Measurements from ENCODE around the gene SNTB2. TPM values are rescaled to one million over a fixed set of nuclear protein-coding genes. Genes with fewer than 3 reads are reported as not detected.
"Not testable (repeated sequence)": the region's sequence is repeated elsewhere in the genome, so short reads cannot be mapped to it uniquely, and the experiment has no call there.

The SNTB2 gene
- polyA plus RNA-seq, 1 of the 3 experiments (the other 2 are of a cell fraction): 13.0 TPM

GRCh38 chr16:69143116-69143515 is 43.8 kb upstream of the SNTB2 start:
- Histone ChIP-seq H3K9me3 (no peaks in the 10 kb centered on the region), H3K9me2 (no peaks in the 10 kb centered on the region), H3K9ac (no peak overlapping the region), H3K4me1 (ENCODE audit: control insufficient read depth in 1 of 2, insufficient read depth in 2 of 2, low read depth in 1 of 2, low read length in 1 of 2) (no peaks in the 10 kb centered on the region; a peak in 1 of 4 replicates), H3K4me2 (no peak overlapping the region), H4K20me1 (ENCODE audit: insufficient read depth) (no peaks in the 10 kb centered on the region), H2AFZ (ENCODE audit: low read depth) (no peak overlapping the region), H3K4me3 (ENCODE audit: low read depth in 2 of 2, low read length in 1 of 2) (no peak overlapping the region), H3K36me3 (replicated peaks in 1 of 2; ENCODE audit: control insufficient read depth in 1 of 2, insufficient read depth in 2 of 2, low read length in 1 of 2) (peaks cover 50 to 65% of the 10 kb centered on the region in 2 experiments), H3F3A (replicated peaks; ENCODE audit: insufficient read depth) (peaks cover 11% of the 10 kb centered on the region), H3K79me2 (ENCODE audit: insufficient read depth) (peaks cover 46% of the 10 kb centered on the region; the same call in 1 of the 2 replicates), H3K27ac (ENCODE audit: low read depth in 2 of 2, low read length in 1 of 2) (no peak overlapping the region), H3K27me3 (ENCODE audit: insufficient read depth) (no peaks in the 10 kb centered on the region)
- TF ChIP-seq CTCF (IDR thresholded peaks at IDR 0.05): peak; percentile 28; the same call in 1 of the 2 replicates
- TF ChIP-seq EZH2phosphoT487 (IDR thresholded peaks at IDR 0.05; ENCODE audit: borderline replicate concordance, low read depth): no peak
- ChIA-PET POLR2A (interaction anchor here (0.5 kb wide), 1 partner anchor 45 kb away, joined by 3 read pairs; no protein-coding TSS in a partner anchor), CTCF (interaction anchor here (1.2 to 5.2 kb wide), 2 partner anchors 9 to 141 kb away, joined by 3 to 36 read pairs; no protein-coding TSS in a partner anchor)
- peak; percentile 31 for DNase-seq
- 87% methylated on average over 11 of the region's 11 CpGs for WGBS (ENCODE audit: low lambda C conversion rate)

- no peaks in the 10 kb centered on the region; a peak in 1 of 4 replicates for H3K4me1 ChIP-seq (ENCODE audit: control insufficient read depth in 1 of 2, insufficient read depth in 2 of 2, low read depth in 1 of 2, low read length in 1 of 2)
- 71% methylated on average over 4 of the region's 4 CpGs for WGBS (ENCODE audit: low lambda C conversion rate)
- no peak for TF ChIP-seq TEAD4 (IDR thresholded peaks at IDR 0.05; ENCODE audit: borderline replicate concordance, insufficient read depth)
- TF ChIP-seq GATA2 (CRISPR knock-in tag; IDR thresholded peaks at IDR 0.05): no peak
- TF ChIP-seq FOXM1 (IDR thresholded peaks at IDR 0.05; ENCODE audit: low read depth): no peak
- TF ChIP-seq MEF2A (IDR thresholded peaks at IDR 0.05; ENCODE audit: borderline replicate concordance, low read depth): no peak
- no peak for TF ChIP-seq EP300 (IDR thresholded peaks at IDR 0.05; ENCODE audit: borderline replicate concordance in 1 of 2, low read depth in 1 of 2, low read length in 1 of 2)
- TF ChIP-seq MXI1 (IDR thresholded peaks at IDR 0.05; ENCODE audit: low read depth, low read length): no peak
- no peak for TF ChIP-seq FOSL2 (IDR thresholded peaks at IDR 0.05; ENCODE audit: borderline replicate concordance, low read depth)
- no peak for TF ChIP-seq JUND (IDR thresholded peaks at IDR 0.05)
- no peak for TF ChIP-seq CTCF (IDR thresholded peaks at IDR 0.05)
- no peak for TF ChIP-seq TAF1 (IDR thresholded peaks at IDR 0.05; ENCODE audit: borderline replicate concordance, low read depth, low read length)
- no peak for TF ChIP-seq RAD21 (IDR thresholded peaks at IDR 0.05; ENCODE audit: low read length)
- TF ChIP-seq, protein P1, sequence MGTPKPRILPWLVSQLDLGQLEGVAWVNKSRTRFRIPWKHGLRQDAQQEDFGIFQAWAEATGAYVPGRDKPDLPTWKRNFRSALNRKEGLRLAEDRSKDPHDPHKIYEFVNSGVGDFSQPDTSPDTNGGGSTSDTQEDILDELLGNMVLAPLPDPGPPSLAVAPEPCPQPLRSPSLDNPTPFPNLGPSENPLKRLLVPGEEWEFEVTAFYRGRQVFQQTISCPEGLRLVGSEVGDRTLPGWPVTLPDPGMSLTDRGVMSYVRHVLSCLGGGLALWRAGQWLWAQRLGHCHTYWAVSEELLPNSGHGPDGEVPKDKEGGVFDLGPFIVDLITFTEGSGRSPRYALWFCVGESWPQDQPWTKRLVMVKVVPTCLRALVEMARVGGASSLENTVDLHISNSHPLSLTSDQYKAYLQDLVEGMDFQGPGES (IDR thresholded peaks at IDR 0.05; ENCODE audit: low read depth, low read length): no peak
- TF ChIP-seq YY1 (IDR thresholded peaks at IDR 0.05; ENCODE audit: low read depth): no peak
- no peak for TF ChIP-seq RXRA (IDR thresholded peaks at IDR 0.05; ENCODE audit: borderline replicate concordance, low read depth)
- no peak for TF ChIP-seq ELF1 (IDR thresholded peaks at IDR 0.05)
- no peak for TF ChIP-seq FOXJ3 (CRISPR knock-in tag; IDR thresholded peaks at IDR 0.05)
- no peak overlapping the region for H3K4me2 ChIP-seq
- H4K20me1 ChIP-seq (ENCODE audit: insufficient read depth): no peaks in the 10 kb centered on the region
- no peak for DNase-seq
- ChIA-PET CTCF (no interaction called here), POLR2A (no interaction called here)
- peak overlapping the region in 1 of 2 experiments; percentile 32; a peak in 1 of 4 replicates for H3K27ac ChIP-seq (ENCODE audit: low read depth in 2 of 2, low read length in 1 of 2)
- no peak overlapping the region for H2AFZ ChIP-seq (ENCODE audit: low read depth)
- no peaks in the 10 kb centered on the region for H3K9me2 ChIP-seq
- no peaks in the 10 kb centered on the region for H3K9me3 ChIP-seq
- no peak overlapping the region for H3K9ac ChIP-seq
- peaks cover 35% of the 10 kb centered on the region; the same call in 1 of the 2 replicates for H3K79me2 ChIP-seq (ENCODE audit: insufficient read depth)
- H3F3A ChIP-seq (replicated peaks; ENCODE audit: insufficient read depth): peaks cover 23% of the 10 kb centered on the region
- no peaks in the 10 kb centered on the region for H3K27me3 ChIP-seq (ENCODE audit: insufficient read depth)
- H3K4me3 ChIP-seq (ENCODE audit: low read depth in 2 of 2, low read length in 1 of 2): no peak overlapping the region
- peaks cover 40 to 62% of the 10 kb centered on the region in 2 experiments for H3K36me3 ChIP-seq (replicated peaks in 1 of 2; ENCODE audit: control insufficient read depth in 1 of 2, insufficient read depth in 2 of 2, low read length in 1 of 2)
Observed at GRCh38 chr16:69145658-69146057, 41.3 kb upstream of the SNTB2 start.

GRCh38 chr16:69149621-69150020 is 37.3 kb upstream of the SNTB2 start:
- not testable (repeated sequence) for H3K9ac ChIP-seq

More at GRCh38 chr16:69149621-69150020, 37.3 kb upstream of the SNTB2 start:
- ChIA-PET CTCF (interaction anchor here (0.9 to 5.7 kb wide), 24 partner anchors 8 to 175 kb away, joined by 3 to 95 read pairs (median 6); partner anchors contain the start of genes CHTF8, UTP4 and VPS4A), POLR2A (interaction anchor here (1.2 kb wide), 1 partner anchor 181 kb away, joined by 4 read pairs; the partner anchor contains the start of gene PDF)
- not testable (repeated sequence) for H3K9me3 ChIP-seq; H3K4me1 ChIP-seq (ENCODE audit: control insufficient read depth in 1 of 2, insufficient read depth in 2 of 2, low read depth in 1 of 2, low read length in 1 of 2); H4K20me1 ChIP-seq (ENCODE audit: insufficient read depth); H3K9me2 ChIP-seq; H3K4me3 ChIP-seq (ENCODE audit: low read depth in 2 of 2, low read length in 1 of 2); DNase-seq; H3K27ac ChIP-seq (ENCODE audit: low read depth in 2 of 2, low read length in 1 of 2); H2AFZ ChIP-seq (ENCODE audit: low read depth); H3K27me3 ChIP-seq (ENCODE audit: insufficient read depth); H3K4me2 ChIP-seq
- peaks cover 17% of the 10 kb centered on the region; the same call in 1 of the 2 replicates for H3K79me2 ChIP-seq (ENCODE audit: insufficient read depth)
- whole genome bisulfite sequencing (ENCODE audit: low lambda C conversion rate): 95% methylated on average over 9 of the region's 9 CpGs
- peaks cover 28% of the 10 kb centered on the region for H3F3A ChIP-seq (replicated peaks; ENCODE audit: insufficient read depth)
- H3K36me3 ChIP-seq (replicated peaks in 1 of 2; ENCODE audit: control insufficient read depth in 1 of 2, insufficient read depth in 2 of 2, low read length in 1 of 2): peaks cover 37 to 62% of the 10 kb centered on the region in 2 experiments

Measured in SK-N-SH (cell line).